Measurements from ENCODE around the gene ELK4.

GRCh38 chr1:205680073-205680851, 48.5 kb upstream of the ELK4 start, which contains the start of gene SLC45A3:
- TF ChIP-seq CTCF (IDR thresholded peaks at IDR 0.05) = no peak
- no peak for TF ChIP-seq RAD21 (IDR thresholded peaks at IDR 0.05; ENCODE audit: low read length)
- no peak for TF ChIP-seq YY1 (IDR thresholded peaks at IDR 0.05; ENCODE audit: low read depth)
- no peak for TF ChIP-seq GABPA (IDR thresholded peaks at IDR 0.05; ENCODE audit: low read depth)
- no peak for TF ChIP-seq ZBTB33 (IDR thresholded peaks at IDR 0.05; ENCODE audit: borderline replicate concordance, low read depth)
- no peak for TF ChIP-seq NFIC (IDR thresholded peaks at IDR 0.05; ENCODE audit: borderline replicate concordance)
- no peak for TF ChIP-seq USF2 (IDR thresholded peaks at IDR 0.05; ENCODE audit: borderline replicate concordance, low read depth, low read length)
- no peak for TF ChIP-seq POLR2AphosphoS5 (IDR thresholded peaks at IDR 0.05; ENCODE audit: low read depth, low read length)
- no peak for TF ChIP-seq SMC3 (IDR thresholded peaks at IDR 0.05; ENCODE audit: low read depth, low read length)
- TF ChIP-seq RXRA (IDR thresholded peaks at IDR 0.05; ENCODE audit: borderline replicate concordance, low read depth) = no peak
- TF ChIP-seq CHD2 (IDR thresholded peaks at IDR 0.05; ENCODE audit: low read length, partially characterized antibody) = no peak
- no peak for TF ChIP-seq FOXJ3 (CRISPR knock-in tag; IDR thresholded peaks at IDR 0.05)
- no peak for TF ChIP-seq EP300 (IDR thresholded peaks at IDR 0.05; ENCODE audit: borderline replicate concordance in 1 of 2, low read depth in 1 of 2, low read length in 1 of 2)

Measured in SK-N-SH (cell line).